Measurements from ENCODE around the gene FAM217A. TPM values are rescaled to one million over a fixed set of nuclear protein-coding genes. Genes with fewer than 3 reads are reported as not detected.

Gene FAM217A
- total RNA-seq, 1 donor from 2014 or later, result not detected

- Histone ChIP-seq H3K27ac (no peak overlapping the region), H3K4me3 (no peak overlapping the region), H3K4me1 (no peaks in the 10 kb centered on the region), H3K9me3 (no peaks in the 10 kb centered on the region), H3K27me3 (no peaks in the 10 kb centered on the region), H3K36me3 (no peaks in the 10 kb centered on the region)
- intact Hi-C loops (cut with DNase I), result no loop called here
- no peak for DNase-seq (ENCODE audit: extremely low spot score in 2 of 2)
- TF ChIP-seq, protein P1, sequence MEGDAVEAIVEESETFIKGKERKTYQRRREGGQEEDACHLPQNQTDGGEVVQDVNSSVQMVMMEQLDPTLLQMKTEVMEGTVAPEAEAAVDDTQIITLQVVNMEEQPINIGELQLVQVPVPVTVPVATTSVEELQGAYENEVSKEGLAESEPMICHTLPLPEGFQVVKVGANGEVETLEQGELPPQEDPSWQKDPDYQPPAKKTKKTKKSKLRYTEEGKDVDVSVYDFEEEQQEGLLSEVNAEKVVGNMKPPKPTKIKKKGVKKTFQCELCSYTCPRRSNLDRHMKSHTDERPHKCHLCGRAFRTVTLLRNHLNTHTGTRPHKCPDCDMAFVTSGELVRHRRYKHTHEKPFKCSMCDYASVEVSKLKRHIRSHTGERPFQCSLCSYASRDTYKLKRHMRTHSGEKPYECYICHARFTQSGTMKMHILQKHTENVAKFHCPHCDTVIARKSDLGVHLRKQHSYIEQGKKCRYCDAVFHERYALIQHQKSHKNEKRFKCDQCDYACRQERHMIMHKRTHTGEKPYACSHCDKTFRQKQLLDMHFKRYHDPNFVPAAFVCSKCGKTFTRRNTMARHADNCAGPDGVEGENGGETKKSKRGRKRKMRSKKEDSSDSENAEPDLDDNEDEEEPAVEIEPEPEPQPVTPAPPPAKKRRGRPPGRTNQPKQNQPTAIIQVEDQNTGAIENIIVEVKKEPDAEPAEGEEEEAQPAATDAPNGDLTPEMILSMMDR (IDR thresholded peaks at IDR 0.05), result no peak
- TF ChIP-seq POLR2AphosphoS5 (IDR thresholded peaks at IDR 0.05; ENCODE audit: insufficient read depth in 1 of 2, low read depth in 1 of 2) (no peak), POLR2A (IDR thresholded peaks at IDR 0.05) (no peak)
Measured at GRCh38 chr6:4088704-4089103, 9.8 kb upstream of the FAM217A start.

- Histone ChIP-seq H3K27me3 (no peaks in the 10 kb centered on the region), H3K9me3 (no peaks in the 10 kb centered on the region), H3K36me3 (no peaks in the 10 kb centered on the region), H3K4me3 (no peak overlapping the region), H3K27ac (no peak overlapping the region), H3K4me1 (no peaks in the 10 kb centered on the region)
- TF ChIP-seq POLR2AphosphoS5 (IDR thresholded peaks at IDR 0.05; ENCODE audit: insufficient read depth in 1 of 2, low read depth in 1 of 2), result no peak
- TF ChIP-seq, protein P1 (IDR thresholded peaks at IDR 0.05), result no peak
- no peak for TF ChIP-seq POLR2A (IDR thresholded peaks at IDR 0.05)
- intact Hi-C loops (cut with DNase I), result no loop called here
- no peak for DNase-seq (ENCODE audit: extremely low spot score in 2 of 2)
Measured at GRCh38 chr6:4085332-4085700, 6.4 kb upstream of the FAM217A start.

DNA sequence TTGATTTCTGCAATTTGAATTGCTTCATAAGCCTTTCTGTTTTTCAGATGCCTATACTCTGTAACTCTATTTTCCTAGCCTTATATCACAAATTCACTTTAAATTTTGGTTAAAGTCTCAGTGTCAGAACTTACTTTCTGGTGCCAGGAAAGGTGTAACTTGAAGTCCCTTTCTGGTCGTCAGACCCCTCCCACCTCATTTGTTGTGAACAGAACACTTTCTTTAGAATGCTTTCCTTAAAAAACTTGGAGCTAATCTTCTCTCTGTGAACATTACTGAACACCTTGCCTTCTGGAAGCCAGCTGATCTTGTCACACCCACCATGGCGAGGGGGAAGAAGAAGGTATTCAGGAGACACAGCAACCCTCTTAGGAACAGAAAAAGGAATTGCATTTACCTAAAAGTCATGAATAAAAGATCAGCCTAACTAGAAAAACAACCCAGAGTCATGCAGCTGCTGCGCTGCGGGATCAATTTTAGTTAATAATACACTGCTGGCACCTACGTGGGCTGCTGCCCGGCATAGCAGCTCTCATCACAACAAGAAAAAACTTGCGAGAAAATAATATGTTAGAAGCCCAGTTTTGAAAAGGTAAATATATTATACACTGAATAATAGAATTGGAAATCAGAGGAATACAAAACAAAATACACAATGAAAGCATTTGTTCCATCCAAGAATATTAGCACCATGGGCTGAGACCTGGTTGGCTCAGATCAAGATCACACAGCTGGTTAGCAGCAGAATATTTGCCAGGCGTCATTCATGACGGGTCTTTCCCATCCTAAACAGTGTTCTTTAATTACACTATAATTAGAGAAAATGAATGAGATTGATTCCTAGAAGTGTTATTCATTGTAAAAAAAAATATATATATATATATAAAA is 5.8 kb upstream of the FAM217A start:
- H3K27me3 ChIP-seq, result no peaks in the 10 kb centered on the region
- H3K9me3 ChIP-seq, result no peaks in the 10 kb centered on the region
- no peak for TF ChIP-seq POLR2A (IDR thresholded peaks at IDR 0.05)
- TF ChIP-seq, protein P1 (IDR thresholded peaks at IDR 0.05), result no peak
- no peak for TF ChIP-seq POLR2AphosphoS5 (IDR thresholded peaks at IDR 0.05; ENCODE audit: insufficient read depth in 1 of 2, low read depth in 1 of 2)

DNA sequence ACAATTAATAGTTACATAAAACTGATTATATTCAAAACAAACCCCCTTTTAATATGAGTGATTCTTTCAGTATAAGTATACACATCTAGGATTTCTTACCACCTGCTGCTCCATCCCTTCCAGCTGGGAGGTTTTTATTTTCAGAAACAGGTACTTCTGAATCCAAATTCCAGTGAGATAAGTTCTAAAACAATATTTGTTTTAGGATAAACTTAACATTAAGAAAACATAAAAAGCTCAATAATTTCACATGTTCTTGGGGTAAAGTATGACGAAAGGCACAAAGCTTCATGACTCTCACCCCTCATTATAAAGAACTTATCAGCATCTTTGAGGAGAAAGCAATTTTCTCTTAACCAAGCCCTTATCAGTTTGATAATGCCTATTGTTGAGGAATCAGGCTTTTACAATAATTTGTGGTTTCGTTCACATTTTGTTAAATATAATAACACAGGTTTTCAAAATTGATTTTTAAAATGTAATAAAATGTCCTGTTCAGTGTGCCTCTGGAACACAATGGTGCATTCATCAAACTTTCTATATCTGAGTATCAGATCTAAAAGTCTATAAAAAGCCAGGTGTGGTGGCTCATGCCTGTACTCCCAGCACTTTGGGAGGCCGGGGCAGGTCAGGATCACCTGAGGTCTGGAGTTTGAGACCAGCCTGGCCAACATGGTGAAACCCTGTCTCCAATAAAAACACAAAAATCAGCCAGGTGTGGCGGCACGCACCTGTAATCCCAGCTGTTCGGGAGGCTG is 4.3 kb downstream of the FAM217A start:
- TF ChIP-seq POLR2A (IDR thresholded peaks at IDR 0.05) (no peak), POLR2AphosphoS5 (IDR thresholded peaks at IDR 0.05; ENCODE audit: insufficient read depth in 1 of 2, low read depth in 1 of 2) (no peak)
- TF ChIP-seq, protein P1 (IDR thresholded peaks at IDR 0.05), result no peak
- H3K36me3 ChIP-seq, result no peaks in the 10 kb centered on the region

More for the DNA sequence above, 5.8 kb upstream of the FAM217A start:
- Histone ChIP-seq H3K4me3 (no peak overlapping the region), H3K27ac (no peak overlapping the region), H3K4me1 (no peaks in the 10 kb centered on the region), H3K36me3 (no peaks in the 10 kb centered on the region)
- DNase-seq (ENCODE audit: extremely low spot score in 2 of 2), result no peak
- intact Hi-C loops (cut with DNase I), result no loop called here

More for the DNA sequence above, 4.3 kb downstream of the FAM217A start:
- Histone ChIP-seq H3K4me1 (no peaks in the 10 kb centered on the region), H3K27me3 (no peaks in the 10 kb centered on the region), H3K9me3 (no peaks in the 10 kb centered on the region), H3K4me3 (no peak overlapping the region), H3K27ac (no peak overlapping the region)
- intact Hi-C loops (cut with DNase I), result no loop called here
- no peak for DNase-seq (ENCODE audit: extremely low spot score in 2 of 2)

All from vagina (tissue), 2 donors.